DMS153 treated with DMSO at 0.1 percent for 48 hours (cell line): ENCODE data around the gene TYW1B.
"Not testable (repeated sequence)": the region's sequence is repeated elsewhere in the genome, so short reads cannot be mapped to it uniquely, and the experiment has no call there.

Experiments
- DNase-seq: peaks from one replicate; lab custom pipeline; 2025; ENCODE audit not compliant: unreplicated experiment; lab: John Stamatoyannopoulos, UW

The TYW1B gene

DNA sequence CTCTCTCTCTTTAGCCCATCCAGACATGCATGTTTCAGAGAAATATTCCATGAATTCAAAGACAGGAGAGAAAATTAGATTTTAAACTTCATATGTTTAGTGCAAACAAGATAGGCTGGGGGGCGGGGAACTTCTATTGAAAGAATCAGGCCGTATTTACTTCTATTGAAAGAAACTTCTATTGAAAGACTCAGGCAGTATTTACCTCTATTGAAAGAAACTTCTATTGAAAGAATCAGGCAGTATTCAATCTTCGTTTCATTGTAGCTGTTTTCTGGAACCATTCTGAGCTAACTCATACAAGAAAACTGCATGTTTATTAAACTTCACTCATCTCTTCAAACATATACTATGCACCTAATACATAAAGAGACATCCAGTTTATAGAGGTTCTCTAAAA is 123.1 kb downstream of the TYW1B start:
- DNase-seq, result no peak

DNA sequence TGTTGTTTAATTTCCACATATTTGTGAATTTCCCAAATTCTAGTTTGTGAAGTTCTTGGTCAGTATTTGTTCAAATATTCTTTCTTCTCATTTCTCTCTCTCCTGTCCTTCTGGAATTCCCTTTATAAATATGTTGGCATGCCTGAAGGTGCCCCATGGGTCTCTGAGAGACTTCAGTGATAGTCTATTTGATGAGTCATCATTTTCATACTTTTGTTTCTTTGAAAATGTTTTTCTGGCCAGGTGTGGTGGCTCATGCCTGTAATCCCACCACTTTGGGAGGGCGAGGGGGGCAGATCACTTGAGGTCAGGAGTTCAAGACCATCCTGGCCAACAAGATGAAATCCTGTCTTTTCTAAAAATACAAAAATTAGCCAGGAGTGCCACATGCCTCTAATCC is 127.5 kb downstream of the TYW1B start:
- DNase-seq, result not testable (repeated sequence)

DNA sequence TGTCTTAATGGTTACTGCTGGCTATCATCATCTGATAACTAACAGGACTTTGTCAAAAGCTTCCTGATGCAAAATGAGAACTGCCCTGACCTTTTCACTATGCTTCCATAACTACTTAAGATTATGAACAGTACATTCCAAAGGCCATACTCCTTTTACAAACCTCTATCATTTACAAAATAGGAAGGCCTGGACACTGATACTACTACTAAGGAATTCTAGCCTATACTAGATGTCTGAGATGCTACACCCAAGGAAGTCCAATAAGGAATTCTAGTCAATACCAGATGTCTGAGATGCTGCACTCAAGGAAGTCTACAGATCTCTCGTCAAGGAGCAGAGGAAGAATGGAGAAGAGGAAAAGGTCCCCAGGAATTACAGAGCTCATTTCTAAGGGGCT is 130.9 kb downstream of the TYW1B start:
- DNase-seq, result not testable (repeated sequence)

DNA sequence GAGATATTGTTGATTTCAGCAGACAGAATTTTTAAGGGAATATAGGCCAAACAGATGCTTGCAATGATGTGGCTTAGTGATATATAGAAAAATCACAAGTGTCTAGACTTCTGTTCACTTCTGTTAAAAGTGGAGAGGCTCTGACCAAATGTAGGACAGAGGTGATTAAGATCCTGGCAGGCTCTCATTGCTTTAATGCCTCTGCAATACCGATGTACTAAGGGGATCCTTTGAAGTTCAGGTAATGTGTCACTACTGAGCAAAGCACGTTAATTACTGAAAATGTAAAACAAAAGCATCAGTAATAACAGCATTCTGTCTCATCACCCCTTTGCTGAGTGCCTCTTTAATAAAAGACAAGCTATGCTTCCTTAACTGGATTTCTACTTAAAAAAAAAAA is 131.4 kb downstream of the TYW1B start:
- DNase-seq, result not testable (repeated sequence)

DNA sequence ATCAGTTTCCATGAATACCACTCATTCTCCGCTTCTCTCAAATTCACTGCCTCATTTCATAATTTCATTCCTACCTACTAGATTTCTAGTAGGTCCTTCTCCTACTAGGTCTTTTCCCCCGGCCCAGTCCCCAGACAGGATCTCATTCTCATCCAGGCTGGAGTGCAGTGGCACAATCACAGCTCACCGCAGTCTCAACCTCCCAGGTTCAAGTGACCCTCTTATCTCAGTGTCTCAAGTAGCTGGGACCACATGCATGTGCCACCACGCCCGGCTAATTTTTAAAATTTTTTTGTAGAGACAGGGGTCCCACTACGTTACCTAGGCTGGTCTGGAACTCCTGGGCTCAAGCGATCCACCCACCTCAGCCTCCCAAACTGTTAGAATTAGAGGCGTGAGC is 132.5 kb downstream of the TYW1B start:
- DNase-seq, result not testable (repeated sequence)

DNA sequence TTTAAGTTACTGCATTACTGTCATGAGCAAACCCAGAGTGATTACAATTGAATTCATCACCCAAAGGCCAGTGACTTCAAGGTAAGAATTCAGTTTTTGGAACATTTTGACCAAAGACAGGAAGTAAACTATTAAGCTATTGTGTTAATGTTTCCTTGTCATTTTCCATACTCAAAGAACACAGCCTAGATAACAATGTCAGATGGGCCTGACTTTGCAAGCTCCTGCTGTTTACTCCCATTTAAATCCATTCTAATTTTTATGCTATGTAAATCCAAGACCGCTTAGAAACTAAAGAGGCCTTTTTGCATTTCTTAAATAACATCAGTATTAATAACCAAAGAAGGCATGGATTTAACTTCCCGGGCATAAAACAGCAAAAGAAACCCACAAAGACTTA is 136.6 kb downstream of the TYW1B start:
- not testable (repeated sequence) for DNase-seq

DNA sequence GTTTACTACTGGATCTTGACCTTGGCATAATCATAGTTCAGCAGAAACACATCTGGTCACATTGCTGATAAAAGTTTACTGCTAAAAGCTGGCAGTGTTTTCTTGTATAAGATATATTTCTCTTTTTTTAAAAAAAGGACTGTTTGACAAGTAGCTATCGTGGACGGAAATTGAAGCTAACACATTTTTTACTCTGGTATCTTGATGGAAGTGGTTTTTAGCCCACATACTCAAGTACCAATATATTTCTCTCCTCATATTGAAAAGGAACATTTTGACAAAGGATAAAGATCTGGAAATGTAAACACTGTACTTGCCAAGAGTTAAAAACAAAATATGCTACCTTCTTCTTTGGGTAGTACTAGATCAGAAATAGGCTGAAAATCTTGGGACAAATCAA is 137.8 kb downstream of the TYW1B start:
- DNase-seq, result not testable (repeated sequence)

DNA sequence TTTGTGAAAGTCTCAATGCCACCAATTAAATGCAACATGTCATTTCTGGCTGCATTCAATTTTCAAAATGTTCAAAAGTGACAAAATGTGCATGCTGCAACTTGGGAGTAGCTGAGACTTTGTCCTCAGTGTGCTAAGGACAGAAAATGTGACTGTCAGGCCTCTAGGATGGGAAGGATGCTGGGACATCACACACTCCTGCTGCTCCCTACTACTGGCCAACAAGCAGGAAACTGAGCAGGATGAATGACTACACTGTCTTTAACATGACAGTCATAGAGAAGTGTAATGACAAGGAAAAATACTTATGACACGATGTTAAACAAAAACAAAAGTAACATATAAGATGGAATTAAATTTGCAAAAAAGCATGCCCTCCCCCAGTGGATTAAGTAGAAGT is 138.7 kb downstream of the TYW1B start:
- DNase-seq, result not testable (repeated sequence)

DNA sequence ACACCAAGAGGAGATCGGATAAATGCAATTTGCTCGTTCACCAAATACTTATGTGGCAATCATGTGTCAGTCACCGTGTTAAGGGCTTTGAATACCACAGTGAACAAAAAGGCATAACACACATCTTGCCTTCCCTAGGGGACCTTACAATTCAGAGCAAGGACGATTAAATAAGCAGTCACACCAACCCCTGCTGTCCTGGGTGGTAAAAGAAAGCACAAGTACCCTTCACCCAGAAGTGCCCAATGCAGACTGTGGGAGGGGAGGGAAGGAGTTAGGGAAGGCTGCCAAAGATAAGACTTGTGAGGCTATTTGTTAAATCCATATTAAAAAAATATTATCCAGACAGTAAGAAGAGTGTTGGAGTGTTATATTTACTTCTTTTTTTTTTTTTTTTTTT is 146.8 kb downstream of the TYW1B start:
- not testable (repeated sequence) for DNase-seq

DNA sequence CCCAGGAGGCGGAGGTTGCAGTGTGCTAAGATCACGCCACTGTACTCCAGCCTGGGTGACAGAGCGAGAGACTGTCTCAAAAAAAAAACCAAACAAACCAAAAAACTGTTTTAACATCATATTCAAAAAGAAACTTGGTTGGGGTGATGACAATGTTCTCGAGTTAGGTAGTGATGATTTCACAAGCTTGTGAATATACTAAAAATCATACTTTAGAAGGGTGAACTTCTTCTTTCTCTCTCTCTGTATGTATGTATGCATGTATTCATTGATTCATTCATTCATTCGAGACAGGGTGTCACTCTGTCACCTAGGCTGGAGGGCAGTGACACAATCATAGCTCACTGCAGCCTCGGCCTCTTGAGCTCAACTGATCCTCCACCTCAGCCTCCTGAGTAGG is 151.1 kb downstream of the TYW1B start:
- not testable (repeated sequence) for DNase-seq

DNA sequence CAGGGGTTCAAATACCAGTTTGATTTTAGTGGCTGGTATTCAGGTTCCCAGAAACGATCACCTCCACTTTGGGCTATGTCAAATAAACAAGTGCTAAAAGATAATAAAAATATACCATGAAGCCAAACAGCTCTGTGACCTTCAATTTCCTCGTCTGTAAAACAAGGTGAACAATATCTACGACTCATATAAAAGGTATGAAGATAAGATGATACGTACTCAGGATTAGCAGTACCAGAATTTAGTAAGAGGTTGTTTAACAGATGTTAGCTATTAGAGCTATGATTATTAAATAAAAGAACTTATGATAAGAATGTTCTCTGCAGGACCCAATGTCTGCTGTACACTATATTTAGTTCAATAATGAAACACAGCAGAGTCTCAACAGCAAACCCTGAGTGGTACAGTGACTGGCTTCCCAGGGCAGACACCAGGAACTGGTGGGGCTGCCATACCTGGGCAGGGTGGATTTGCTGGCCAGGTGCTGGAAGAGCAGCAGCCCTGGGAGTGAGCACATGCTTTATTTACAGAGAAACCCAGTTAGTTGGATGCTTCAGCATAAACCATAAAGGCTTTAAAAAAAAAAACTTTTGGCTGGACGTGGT is 151.8 kb downstream of the TYW1B start:
- not testable (repeated sequence) for DNase-seq

DNA sequence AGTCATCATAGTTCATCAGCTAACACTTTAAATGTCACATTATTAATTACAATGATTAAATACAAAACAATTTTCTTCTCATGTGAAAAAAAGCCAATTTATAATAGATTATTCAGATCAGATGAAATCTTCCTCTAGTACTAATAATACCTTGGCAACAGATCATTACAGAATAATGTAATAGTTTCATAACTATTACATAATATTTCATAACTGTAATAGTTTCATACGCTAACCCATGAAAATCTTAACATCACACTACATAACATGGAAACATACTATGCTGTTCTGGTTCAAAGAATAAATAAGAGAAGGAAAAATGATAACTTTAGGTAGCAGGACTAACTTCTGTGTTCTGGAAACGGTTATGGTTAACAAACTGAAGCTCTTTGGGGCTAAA is 152.3 kb downstream of the TYW1B start:
- DNase-seq, result not testable (repeated sequence)

DNA sequence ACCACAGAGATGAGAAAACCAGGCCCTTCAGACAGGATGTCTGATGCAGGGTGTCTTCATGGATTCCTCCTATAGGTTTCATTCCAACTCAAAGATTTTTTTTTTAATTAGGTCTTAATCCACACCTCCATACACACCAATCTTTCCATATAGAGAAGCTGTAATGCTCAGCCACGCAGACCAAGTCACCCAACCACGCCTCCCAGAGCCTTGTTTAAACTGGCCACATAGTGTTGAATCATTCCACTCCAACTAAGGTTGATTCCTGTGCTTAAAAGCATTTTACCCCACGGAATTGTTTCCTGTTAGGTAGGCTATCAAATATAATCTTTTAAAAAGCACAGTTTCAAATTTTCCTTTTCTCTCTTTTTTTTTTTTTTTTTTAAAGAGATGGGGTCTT is 153.6 kb downstream of the TYW1B start:
- no peak for DNase-seq

DNA sequence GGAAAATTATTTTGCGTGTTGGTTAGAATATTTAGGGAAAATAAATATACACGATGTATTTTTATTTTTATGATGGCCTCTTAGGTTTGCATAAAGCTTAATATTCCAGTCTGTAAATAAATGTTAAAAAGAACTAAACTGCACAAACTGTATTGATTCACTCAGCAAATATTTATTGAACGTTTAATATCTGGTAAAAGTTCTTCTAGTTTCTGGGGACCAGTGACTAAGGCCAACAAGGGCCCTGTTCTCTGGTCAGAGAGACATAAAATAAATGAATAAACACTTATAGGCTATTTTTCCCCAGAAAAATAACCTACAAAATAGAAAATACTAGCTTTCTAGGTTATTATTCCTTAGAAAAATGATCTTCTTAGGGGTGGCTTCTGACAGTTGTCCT is 157.2 kb downstream of the TYW1B start:
- not testable (repeated sequence) for DNase-seq

DNA sequence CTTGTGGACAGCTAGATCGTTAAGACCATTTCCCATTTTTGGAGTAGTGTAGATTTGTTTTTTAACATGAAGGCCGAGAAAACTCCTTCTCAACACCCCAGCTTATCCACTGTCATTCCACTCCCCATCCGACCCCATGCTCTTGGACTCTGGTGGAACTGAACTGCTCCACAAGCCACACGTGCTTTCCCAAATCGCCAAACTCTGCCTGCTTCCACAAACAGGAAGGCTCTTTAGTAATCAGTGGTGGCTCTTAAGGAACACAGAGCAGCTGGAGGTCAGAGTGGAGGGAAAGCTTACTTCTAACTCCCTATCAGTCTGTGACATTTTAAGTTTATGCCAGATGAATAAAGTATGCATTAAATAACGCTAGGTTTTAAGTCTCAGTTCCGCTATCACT is 159.6 kb downstream of the TYW1B start:
- not testable (repeated sequence) for DNase-seq

DNA sequence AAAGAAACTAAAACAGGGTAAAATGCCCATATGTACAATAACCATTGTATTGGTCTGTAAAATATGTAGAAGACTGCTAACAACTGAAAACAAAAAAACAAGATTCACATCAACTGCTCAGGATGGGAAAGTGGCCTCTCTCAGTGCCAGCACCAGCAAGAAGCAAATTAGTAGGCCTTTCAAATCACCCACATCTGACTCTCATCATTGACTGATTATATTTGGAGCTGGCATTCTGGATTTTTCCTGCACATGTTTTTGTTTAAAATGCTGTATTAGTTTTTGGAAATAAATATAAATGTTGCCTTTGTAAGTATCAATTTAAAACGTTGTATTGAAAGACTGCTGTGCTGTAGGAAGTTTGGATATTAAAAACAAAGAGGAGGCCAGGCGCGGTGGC is 161.0 kb downstream of the TYW1B start:
- not testable (repeated sequence) for DNase-seq

DNA sequence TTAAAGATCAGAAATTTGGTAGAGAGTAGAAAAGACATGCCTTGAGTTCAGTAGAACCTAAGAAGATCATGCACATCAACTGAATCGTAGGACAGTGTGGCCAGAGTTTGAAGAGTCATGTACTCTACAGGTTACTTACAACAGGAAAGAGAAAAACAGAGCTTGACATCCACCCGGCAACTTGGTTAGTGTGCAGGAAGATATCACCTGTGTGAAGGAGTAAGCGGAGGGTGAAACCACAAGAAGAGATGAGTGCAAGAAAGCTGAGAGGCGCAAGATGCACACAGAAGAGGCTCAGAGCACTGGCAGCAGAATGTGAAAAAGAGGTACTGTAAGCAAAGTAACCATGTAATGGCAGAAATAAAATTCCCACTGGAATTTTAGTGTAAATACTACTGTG is 179.4 kb downstream of the TYW1B start:
- not testable (repeated sequence) for DNase-seq

DNA sequence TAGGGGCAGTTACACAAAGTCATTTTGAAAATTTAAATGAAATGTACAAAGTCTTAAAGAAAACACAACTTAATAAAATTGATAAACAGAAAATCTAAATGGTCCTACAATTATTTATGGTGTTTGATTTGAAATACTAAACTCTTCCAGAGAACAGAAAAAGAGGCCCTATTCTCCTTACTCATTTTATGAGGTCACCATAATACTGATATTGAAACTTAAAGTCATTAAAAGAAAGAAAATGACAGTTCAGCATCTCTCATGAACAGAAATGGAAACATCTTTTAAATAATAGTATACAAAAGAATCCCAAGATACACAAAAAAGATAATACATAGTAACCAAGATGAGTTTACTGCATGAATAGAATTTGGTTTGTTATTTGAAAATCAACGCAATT is 184.3 kb downstream of the TYW1B start:
- DNase-seq, result not testable (repeated sequence)

DNA sequence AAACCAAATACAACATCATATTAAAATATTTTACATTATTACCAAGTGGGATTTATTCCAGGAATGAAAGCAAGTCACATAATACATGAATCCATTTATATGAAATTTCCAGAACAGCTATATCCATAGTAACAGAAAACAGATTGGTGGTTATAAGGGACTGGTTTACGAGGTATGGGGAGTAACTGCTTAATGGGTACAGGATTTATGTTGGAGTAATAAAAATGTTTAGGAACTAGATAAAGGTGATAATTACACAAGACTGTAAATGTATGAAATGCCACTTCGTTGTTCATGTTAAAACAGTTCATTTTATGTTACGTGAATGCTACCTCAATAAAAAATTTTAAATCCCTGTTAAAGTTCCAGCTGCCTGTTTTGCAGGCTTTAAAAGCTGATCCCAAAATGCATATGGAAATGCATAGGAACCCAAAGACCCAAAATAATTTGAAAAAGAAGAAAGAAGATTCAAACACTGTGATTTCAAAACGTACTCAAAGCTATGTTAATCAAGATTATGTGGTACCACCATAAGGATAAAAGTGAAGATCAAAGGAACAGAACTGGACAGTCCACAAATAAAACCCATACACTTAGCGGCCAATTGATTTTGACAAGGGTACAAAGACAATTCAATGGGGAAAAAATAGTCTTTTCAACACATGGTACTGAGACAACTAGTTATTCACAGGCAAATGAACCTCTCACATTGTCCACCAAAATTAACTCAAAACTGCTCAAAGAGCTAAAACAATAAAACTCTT is 186.3 kb downstream of the TYW1B start:
- DNase-seq, result not testable (repeated sequence)

DNA sequence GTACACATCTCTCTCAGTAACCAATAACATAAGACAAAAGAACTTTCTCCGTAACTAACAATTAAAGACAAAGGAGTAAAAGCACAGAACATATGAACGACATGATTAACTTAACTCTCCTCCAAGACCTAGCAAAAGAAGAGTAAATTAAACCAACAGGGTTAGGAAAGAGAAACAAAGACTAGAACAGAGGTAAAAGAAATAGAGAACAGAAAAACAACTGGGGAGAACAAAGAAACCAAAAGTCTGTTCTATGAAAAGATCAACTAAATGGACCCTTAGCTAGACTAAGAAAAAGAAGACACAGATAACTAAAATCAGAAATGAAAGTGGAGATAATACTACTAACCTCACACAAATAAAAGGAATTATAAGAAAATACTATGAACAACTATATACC is 187.3 kb downstream of the TYW1B start:
- not testable (repeated sequence) for DNase-seq

DNA sequence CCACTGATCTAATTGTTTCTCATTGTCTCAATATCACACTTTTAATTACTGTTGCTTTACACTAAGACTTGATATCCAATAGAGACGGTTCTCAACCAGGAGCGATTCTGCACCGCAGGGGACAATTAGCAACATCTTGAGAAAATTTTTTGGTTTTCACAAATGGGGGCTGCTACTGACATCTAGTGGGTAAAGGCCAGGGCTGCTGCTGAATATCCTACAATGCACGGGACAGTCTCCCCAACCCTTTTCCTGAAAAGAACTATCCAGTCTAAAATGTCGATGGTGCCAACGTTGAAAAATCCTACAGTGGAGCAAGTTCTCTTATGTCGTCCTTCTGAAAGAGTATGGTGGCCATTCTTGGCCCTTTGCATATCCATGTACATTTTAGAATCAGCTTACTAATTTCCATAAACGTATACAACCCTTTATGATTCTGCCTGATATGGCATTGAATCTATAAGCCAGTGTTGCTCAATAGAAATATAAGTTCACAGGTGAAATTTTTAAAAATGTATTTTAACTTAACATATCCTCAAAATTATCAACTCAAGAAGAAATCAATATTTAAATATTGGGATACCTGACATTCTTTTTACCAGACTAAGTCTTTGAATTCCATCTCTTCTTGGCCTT is 192.6 kb downstream of the TYW1B start:
- not testable (repeated sequence) for DNase-seq

DNA sequence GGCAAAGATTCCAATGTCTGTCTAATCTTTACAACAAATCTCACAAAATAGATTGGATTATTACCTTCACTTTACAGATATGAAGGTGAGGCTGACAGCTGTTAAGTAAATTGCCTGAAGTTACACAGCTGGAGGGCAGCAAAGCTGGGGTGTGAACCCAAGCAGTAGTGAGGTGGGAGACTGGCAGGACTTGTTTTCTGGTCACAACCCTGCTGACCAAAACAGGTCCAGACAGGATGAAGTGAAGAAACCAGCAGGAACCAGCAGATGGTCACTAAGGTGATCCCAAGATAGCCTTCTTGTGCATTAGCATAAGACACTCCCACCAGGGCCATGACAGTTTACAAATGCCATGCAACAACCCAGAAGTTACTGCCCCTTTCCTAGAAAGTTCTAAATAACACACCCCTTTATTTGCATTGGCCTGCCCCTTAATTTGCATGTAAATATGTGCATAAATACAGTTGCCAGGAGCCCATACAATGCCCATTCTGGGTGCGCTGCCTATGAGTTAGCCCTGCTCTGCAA is 195.2 kb downstream of the TYW1B start:
- DNase-seq, result not testable (repeated sequence)
